A673 (cell line): ENCODE data around the gene HLA-DRB5. TPM values are rescaled to one million over a fixed set of nuclear protein-coding genes. Genes with fewer than 3 reads are reported as not detected.

Experiments used
- BruUV-seq: library from RNA; stranded (reverse); fragments of 400-500 nt; replicated peaks from 2 replicates; lab custom pipeline; 2021; lab: Mats Ljungman, UMichigan
- CTCF ChIA-PET: fragments of 300-600 bp; sonication (Branson Sonifier 250); formaldehyde crosslinking; loops from one replicate; lab custom pipeline; 2022; ENCODE audit warnings: antibody characterized with exemption; lab: Charles Lee
- POLR2A ChIA-PET: fragments of 300-600 bp; sonication (Branson Sonifier 250); formaldehyde crosslinking; loops from one replicate; lab custom pipeline; 2022; ENCODE audit warnings: antibody characterized with exemption; ENCODE audit not compliant: low non-redundant PET; lab: Charles Lee
- DNase-seq: peaks from one replicate; pipeline ENCODE4 v3.0.0-alpha.2; 2015; ENCODE audit warnings: low spot score
- H3K27ac ChIP-seq: fragments of 200-600 bp; sonication (generic); 2 replicates; pipeline ENCODE4 v1.5.1; 2016; ENCODE audit warnings: mixed run types, low read depth, mild to moderate bottlenecking, mixed read lengths, antibody characterized with exemption, low read length; ENCODE audit not compliant: poor library complexity, severe bottlenecking
- H3K27me3 ChIP-seq: fragments of 200-600 bp; sonication (generic); replicated peaks from 2 replicates; pipeline ENCODE4 v1.6.1; 2017; ENCODE audit warnings: mixed run types, low read depth, mild to moderate bottlenecking, mixed read lengths, antibody characterized with exemption, low read length; ENCODE audit not compliant: insufficient read depth, poor library complexity
- H3K36me3 ChIP-seq: fragments of 200-600 bp; sonication (generic); 2 replicates; pipeline ENCODE4 v1.6.1; 2016; ENCODE audit warnings: mixed run types, mild to moderate bottlenecking, mixed read lengths, antibody characterized with exemption, low read length; ENCODE audit not compliant: insufficient read depth, poor library complexity, severe bottlenecking
- H3K4me1 ChIP-seq: fragments of 200-600 bp; sonication (generic); 2 replicates; pipeline ENCODE4 v1.6.1; 2017; ENCODE audit warnings: mixed run types, mild to moderate bottlenecking, mixed read lengths, antibody characterized with exemption, low read length; ENCODE audit not compliant: insufficient read depth, poor library complexity, severe bottlenecking
- H3K4me3 ChIP-seq: fragments of 200-600 bp; sonication (generic); 2 replicates; pipeline ENCODE4 v1.5.1; 2016; ENCODE audit warnings: low read depth, mixed run types, mild to moderate bottlenecking, mixed read lengths, low read length; ENCODE audit not compliant: poor library complexity, severe bottlenecking
- H3K9me3 ChIP-seq: fragments of 200-600 bp; sonication (generic); 2 replicates; pipeline ENCODE4 v1.6.1; 2016; ENCODE audit warnings: mixed run types, low read depth, mild to moderate bottlenecking, mixed read lengths, antibody characterized with exemption, low read length; ENCODE audit not compliant: poor library complexity, severe bottlenecking
- CTCF ChIP-seq: fragments of 300-800, 200-600 bp; sonication (generic); conservative IDR thresholded peaks from 2 replicates; pipeline ENCODE4 v1.5.1; 2017; ENCODE audit warnings: low read depth, mild to moderate bottlenecking, antibody characterized with exemption, low read length, moderate library complexity, mixed read lengths
- EZH2 ChIP-seq: fragments of 200-600 bp; sonication (generic); IDR thresholded peaks from 2 replicates; pipeline ENCODE4 v1.6.1; 2017; ENCODE audit warnings: borderline replicate concordance, low read depth, mild to moderate bottlenecking, mixed read lengths, antibody characterized with exemption, low read length; ENCODE audit not compliant: poor library complexity, severe bottlenecking
- intact Hi-C: fragments of 100-400 bp; cut with micrococcal nuclease; formaldehyde crosslinking; loops from one replicate; pipeline ENCODE4 v1.10.0; 2022; ENCODE audit not compliant: unreplicated experiment
- total RNA-seq: library from RNA; stranded (reverse); gene quantifications from 2 replicates; pipeline ENCODE4 v1.2.3, GENCODE V29; 2021

The HLA-DRB5 gene
- total RNA-seq, 1 experiment from 2014 or later: not detected

DNA sequence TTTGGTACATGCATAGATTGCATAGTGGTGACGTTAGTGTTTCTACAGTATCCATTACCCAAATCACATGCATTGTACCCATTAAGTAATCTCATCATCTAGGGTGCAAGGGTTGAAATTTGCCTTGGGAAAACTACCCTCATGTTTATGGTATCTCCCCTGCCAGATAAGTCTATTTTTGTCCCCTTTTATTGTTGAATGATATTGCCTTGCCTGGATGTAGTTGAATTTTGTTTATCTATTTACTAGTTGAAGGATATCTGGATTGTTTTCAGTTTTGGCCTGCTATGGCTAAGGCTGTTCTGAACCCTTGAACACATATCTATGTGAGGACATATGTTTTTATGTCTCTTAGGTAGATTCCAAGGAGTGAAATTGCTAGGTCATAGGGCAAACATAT lies 46.2 kb upstream of the HLA-DRB5 start:
- no peak overlapping the region for H3K27ac ChIP-seq
- no peak overlapping the region for H3K4me3 ChIP-seq
- no peaks in the 10 kb centered on the region for H3K27me3 ChIP-seq
- BruUV-seq: no TSS peak
- H3K9me3 ChIP-seq: no peaks in the 10 kb centered on the region
- no peaks in the 10 kb centered on the region for H3K4me1 ChIP-seq
- intact Hi-C loops: no loop called here
- CTCF ChIA-PET: no interaction called here
- POLR2A ChIA-PET: no interaction called here
- H3K36me3 ChIP-seq: no peaks in the 10 kb centered on the region
- no peak for DNase-seq
- TF ChIP-seq CTCF (no peak), EZH2 (no peak)

DNA sequence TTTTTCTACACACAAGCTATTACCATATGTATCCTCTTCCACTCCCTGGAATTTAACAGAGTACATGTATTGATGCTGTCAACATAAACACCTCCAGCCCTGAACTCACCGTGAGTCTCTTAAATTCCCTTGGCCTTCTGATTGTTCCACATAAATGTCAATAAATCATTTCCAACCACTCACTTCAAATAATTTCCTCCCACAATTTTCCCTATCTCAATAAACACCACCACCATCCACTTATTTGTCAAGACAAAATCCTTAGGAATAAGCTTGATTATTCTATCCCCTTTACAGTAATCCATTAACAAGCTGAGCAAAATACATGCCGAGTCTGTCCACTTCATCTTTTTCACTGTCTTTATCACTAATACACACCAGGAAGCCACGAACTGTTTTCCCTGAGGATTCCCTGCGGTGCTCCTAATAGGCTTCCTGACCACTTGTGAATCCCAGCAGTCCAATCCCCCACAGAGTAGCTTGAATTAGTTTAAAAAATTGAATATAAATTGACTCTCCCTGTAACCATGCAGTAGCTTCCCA lies 40.3 kb upstream of the HLA-DRB5 start:
- intact Hi-C loops: loop anchor here (5.0 kb wide), 1 partner anchor 43 kb away; no protein-coding TSS in a partner anchor
- H3K9me3 ChIP-seq: no peaks in the 10 kb centered on the region

DNA sequence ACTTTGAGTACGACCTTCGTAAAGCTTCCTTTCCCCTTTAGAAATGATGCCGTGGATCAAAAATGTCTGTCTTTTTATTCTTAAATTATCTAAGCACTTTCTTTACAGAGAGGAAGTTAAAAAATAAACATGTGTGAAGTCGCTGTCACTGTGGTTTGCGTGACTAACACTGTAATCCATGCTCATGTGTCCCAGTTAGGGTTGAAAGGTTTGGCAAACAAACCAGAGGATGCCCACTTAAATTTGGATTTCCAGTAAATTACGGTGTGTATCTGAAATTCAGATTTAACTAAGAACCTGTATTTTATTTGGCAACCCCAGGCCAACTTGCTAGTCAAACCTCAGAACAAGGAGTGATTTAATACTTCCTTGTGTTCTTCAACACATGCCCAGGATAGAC lies 38.5 kb upstream of the HLA-DRB5 start:
- TF ChIP-seq EZH2 (no peak), CTCF (no peak)
- no peaks in the 10 kb centered on the region for H3K9me3 ChIP-seq
- no peaks in the 10 kb centered on the region for H3K4me1 ChIP-seq
- H3K27me3 ChIP-seq: no peaks in the 10 kb centered on the region
- intact Hi-C loops: no loop called here
- ChIA-PET CTCF (no interaction called here), POLR2A (no interaction called here)
- H3K36me3 ChIP-seq: no peaks in the 10 kb centered on the region
- no peak overlapping the region for H3K27ac ChIP-seq
- DNase-seq: no peak
- BruUV-seq: no TSS peak
- no peak overlapping the region for H3K4me3 ChIP-seq

More for the DNA sequence above, 40.3 kb upstream of the HLA-DRB5 start:
- no peak overlapping the region for H3K4me3 ChIP-seq
- TF ChIP-seq CTCF: no peak
- TF ChIP-seq EZH2: no peak
- H3K27ac ChIP-seq: no peak overlapping the region
- POLR2A ChIA-PET: no interaction called here
- CTCF ChIA-PET: no interaction called here
- no peaks in the 10 kb centered on the region for H3K4me1 ChIP-seq
- no peaks in the 10 kb centered on the region for H3K36me3 ChIP-seq
- no peaks in the 10 kb centered on the region for H3K27me3 ChIP-seq
- DNase-seq: no peak
- no TSS peak for BruUV-seq
